ENCODE measurements around the gene PRSS36.

DNA sequence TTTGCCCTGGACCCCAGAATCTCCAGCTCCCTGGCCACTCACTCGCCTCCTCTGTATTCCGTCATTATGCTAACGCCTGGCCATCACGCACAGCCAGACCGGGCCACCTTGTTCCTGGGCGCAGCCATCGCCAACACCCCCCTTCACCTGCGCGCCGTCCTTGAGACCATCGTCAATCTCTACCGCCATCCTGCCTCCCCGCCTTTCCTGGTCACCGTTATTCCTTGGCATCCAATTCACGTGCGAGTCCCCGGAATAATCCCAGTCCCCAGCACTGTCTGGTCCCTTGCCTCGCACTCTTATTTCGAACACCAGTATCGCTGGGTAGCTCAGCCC lies 55.8 kb downstream of the PRSS36 start:
- TF ChIP-seq, protein P1, sequence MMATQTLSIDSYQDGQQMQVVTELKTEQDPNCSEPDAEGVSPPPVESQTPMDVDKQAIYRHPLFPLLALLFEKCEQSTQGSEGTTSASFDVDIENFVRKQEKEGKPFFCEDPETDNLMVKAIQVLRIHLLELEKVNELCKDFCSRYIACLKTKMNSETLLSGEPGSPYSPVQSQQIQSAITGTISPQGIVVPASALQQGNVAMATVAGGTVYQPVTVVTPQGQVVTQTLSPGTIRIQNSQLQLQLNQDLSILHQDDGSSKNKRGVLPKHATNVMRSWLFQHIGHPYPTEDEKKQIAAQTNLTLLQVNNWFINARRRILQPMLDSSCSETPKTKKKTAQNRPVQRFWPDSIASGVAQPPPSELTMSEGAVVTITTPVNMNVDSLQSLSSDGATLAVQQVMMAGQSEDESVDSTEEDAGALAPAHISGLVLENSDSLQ (IDR thresholded peaks at IDR 0.05): no peak
- TF ChIP-seq ZNF384 (IDR thresholded peaks at IDR 0.05) (no peak), ARNT (IDR thresholded peaks at IDR 0.05) (no peak), ELF4 (IDR thresholded peaks at IDR 0.05) (no peak), FOXA1 (IDR thresholded peaks at IDR 0.05) (no peak), FOXM1 (IDR thresholded peaks at IDR 0.05; ENCODE audit: borderline replicate concordance) (no peak), L3MBTL2 (conservative IDR thresholded peaks at IDR 0.05) (no peak), SP1 (IDR thresholded peaks at IDR 0.05) (no peak), SUZ12 (IDR thresholded peaks at IDR 0.05) (no peak), LEF1 (IDR thresholded peaks at IDR 0.05; ENCODE audit: borderline replicate concordance) (no peak), HDGF (IDR thresholded peaks at IDR 0.05; ENCODE audit: borderline replicate concordance) (no peak), NFRKB (IDR thresholded peaks at IDR 0.05) (no peak), CTBP1 (IDR thresholded peaks at IDR 0.05; ENCODE audit: borderline replicate concordance) (no peak), TARDBP (IDR thresholded peaks at IDR 0.05) (no peak)
